ENCODE results near the gene CNOT9. TPM values are rescaled to one million over a fixed set of nuclear protein-coding genes. Genes with fewer than 3 reads are reported as not detected.

The CNOT9 gene
- total and polyA plus RNA-seq, 2 of the 13 experiments (the other 11 are each of a cell fraction or from before 2014, with no cell fraction given) = 82.6 to 92.4 TPM

DNA sequence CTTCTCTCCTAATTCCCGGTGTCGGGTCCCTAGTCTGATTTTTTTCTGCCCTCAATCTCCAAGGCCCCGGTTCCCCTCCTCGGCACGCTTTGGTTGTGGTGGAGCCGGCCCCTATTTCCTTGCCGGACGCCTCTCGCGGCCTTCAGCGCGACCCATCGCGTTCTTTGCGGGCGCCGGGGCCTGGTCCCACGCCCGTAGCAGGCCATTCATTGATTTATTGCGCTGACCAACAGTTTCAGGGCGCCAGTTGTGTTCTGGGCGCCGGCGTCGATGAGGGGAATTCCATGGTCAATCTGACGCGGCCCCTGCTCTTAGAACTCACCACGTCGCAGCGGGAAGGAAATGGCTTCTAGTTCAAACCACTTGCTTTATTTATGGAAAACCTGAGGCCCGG is 396 bp downstream of the CNOT9 start (continued):
- TF ChIP-seq, protein P1, sequence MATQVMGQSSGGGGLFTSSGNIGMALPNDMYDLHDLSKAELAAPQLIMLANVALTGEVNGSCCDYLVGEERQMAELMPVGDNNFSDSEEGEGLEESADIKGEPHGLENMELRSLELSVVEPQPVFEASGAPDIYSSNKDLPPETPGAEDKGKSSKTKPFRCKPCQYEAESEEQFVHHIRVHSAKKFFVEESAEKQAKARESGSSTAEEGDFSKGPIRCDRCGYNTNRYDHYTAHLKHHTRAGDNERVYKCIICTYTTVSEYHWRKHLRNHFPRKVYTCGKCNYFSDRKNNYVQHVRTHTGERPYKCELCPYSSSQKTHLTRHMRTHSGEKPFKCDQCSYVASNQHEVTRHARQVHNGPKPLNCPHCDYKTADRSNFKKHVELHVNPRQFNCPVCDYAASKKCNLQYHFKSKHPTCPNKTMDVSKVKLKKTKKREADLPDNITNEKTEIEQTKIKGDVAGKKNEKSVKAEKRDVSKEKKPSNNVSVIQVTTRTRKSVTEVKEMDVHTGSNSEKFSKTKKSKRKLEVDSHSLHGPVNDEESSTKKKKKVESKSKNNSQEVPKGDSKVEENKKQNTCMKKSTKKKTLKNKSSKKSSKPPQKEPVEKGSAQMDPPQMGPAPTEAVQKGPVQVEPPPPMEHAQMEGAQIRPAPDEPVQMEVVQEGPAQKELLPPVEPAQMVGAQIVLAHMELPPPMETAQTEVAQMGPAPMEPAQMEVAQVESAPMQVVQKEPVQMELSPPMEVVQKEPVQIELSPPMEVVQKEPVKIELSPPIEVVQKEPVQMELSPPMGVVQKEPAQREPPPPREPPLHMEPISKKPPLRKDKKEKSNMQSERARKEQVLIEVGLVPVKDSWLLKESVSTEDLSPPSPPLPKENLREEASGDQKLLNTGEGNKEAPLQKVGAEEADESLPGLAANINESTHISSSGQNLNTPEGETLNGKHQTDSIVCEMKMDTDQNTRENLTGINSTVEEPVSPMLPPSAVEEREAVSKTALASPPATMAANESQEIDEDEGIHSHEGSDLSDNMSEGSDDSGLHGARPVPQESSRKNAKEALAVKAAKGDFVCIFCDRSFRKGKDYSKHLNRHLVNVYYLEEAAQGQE (IDR thresholded peaks at IDR 0.05; ENCODE audit: borderline replicate concordance in 1 of 2, low read depth in 1 of 2, low read length in 2 of 2) = peak in 1 of 2 experiments; percentile 55; a peak in 1 of 4 replicates
- peak; percentile 90 for TF ChIP-seq PHF8 (CRISPR knock-in tag; IDR thresholded peaks at IDR 0.05)
- no peak; the same call in 1 of the 2 replicates for TF ChIP-seq ZNF160 (CRISPR knock-in tag; IDR thresholded peaks at IDR 0.05)
- TF ChIP-seq RARA (CRISPR knock-in tag; IDR thresholded peaks at IDR 0.05) = peak; percentile 4; the same call in 1 of the 2 replicates
- TF ChIP-seq, protein P2, sequence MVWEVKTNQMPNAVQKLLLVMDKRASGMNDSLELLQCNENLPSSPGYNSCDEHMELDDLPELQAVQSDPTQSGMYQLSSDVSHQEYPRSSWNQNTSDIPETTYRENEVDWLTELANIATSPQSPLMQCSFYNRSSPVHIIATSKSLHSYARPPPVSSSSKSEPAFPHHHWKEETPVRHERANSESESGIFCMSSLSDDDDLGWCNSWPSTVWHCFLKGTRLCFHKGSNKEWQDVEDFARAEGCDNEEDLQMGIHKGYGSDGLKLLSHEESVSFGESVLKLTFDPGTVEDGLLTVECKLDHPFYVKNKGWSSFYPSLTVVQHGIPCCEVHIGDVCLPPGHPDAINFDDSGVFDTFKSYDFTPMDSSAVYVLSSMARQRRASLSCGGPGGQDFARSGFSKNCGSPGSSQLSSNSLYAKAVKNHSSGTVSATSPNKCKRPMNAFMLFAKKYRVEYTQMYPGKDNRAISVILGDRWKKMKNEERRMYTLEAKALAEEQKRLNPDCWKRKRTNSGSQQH (CRISPR knock-in tag; IDR thresholded peaks at IDR 0.05; ENCODE audit: low read depth) = peak; percentile 51; the same call in 1 of the 2 replicates
- peak in 1 of 2 experiments; percentile 39; a peak in 1 of 4 replicates for TF ChIP-seq POLR2A (IDR thresholded peaks at IDR 0.05; ENCODE audit: insufficient read depth in 1 of 2, low read depth in 2 of 2, low read length in 2 of 2)
- peak; percentile 70; the same call in 1 of the 2 replicates for TF ChIP-seq ZNF256 (CRISPR knock-in tag; conservative IDR thresholded peaks at IDR 0.05)
- TF ChIP-seq KAT2B (IDR thresholded peaks at IDR 0.05; ENCODE audit: borderline replicate concordance, low read depth, low read length) = peak; percentile 82; the same call in 1 of the 2 replicates
- TF ChIP-seq, protein P3, sequence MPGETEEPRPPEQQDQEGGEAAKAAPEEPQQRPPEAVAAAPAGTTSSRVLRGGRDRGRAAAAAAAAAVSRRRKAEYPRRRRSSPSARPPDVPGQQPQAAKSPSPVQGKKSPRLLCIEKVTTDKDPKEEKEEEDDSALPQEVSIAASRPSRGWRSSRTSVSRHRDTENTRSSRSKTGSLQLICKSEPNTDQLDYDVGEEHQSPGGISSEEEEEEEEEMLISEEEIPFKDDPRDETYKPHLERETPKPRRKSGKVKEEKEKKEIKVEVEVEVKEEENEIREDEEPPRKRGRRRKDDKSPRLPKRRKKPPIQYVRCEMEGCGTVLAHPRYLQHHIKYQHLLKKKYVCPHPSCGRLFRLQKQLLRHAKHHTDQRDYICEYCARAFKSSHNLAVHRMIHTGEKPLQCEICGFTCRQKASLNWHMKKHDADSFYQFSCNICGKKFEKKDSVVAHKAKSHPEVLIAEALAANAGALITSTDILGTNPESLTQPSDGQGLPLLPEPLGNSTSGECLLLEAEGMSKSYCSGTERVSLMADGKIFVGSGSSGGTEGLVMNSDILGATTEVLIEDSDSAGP (CRISPR knock-in tag; IDR thresholded peaks at IDR 0.05; ENCODE audit: borderline replicate concordance) = 0 out of 2 replicates have a peak, but pooled peaks have one; percentile 33
- peak; percentile 73; the same call in 1 of the 2 replicates for TF ChIP-seq SIN3A (IDR thresholded peaks at IDR 0.05; ENCODE audit: borderline replicate concordance, low read depth, low read length)
- TF ChIP-seq U2AF1 (optimal IDR thresholded peaks at IDR 0.05; ENCODE audit: low read depth, low read length) = peak; percentile 7
- 0 out of 2 replicates have a peak, but pooled peaks have one; percentile 19 for TF ChIP-seq ZNF44 (CRISPR knock-in tag; IDR thresholded peaks at IDR 0.05)
- peak; percentile 9; the same call in 1 of the 2 replicates for TF ChIP-seq ZNF367 (CRISPR knock-in tag; IDR thresholded peaks at IDR 0.05; ENCODE audit: borderline replicate concordance)
- TF ChIP-seq, protein P4, sequence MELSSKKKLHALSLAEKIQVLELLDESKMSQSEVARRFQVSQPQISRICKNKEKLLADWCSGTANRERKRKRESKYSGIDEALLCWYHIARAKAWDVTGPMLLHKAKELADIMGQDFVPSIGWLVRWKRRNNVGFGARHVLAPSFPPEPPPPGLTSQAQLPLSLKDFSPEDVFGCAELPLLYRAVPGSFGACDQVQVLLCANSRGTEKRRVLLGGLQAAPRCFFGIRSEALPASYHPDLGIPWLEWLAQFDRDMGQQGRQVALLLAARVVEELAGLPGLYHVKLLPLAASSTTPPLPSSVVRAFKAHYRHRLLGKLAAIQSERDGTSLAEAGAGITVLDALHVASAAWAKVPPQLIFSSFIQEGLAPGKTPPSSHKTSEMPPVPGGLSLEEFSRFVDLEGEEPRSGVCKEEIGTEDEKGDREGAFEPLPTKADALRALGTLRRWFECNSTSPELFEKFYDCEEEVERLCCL (CRISPR knock-in tag; IDR thresholded peaks at IDR 0.05; ENCODE audit: borderline replicate concordance) = 0 out of 2 replicates have a peak, but pooled peaks have one; percentile 80

All from HepG2 (cell line).